ENCODE data around the gene DOCK2. TPM values are rescaled to one million over a fixed set of nuclear protein-coding genes. Genes with fewer than 3 reads are reported as not detected.

The DOCK2 gene
- total RNA-seq (2022; extraction: Qiagen RNA extraction) = 0.84 to 3.5 TPM (median 2.5 TPM) in 5 replicates

GRCh38 chr5:169637085-169637548 is at the start of gene DOCK2:
DOCK2 (plus strand) TSS chr5:169637275; CDS start chr5:169637327, 52 bp downstream.

GRCh38 chr5:169980418-169981053 is 343.5 kb downstream of the DOCK2 start, which contains the start of gene INSYN2B:
INSYN2B (minus strand) TSS chr5:169980495; CDS start chr5:169883898, 96,597 bp downstream.

GRCh38 chr5:170105642-170106611 is 468.9 kb downstream of the DOCK2 start, which contains the start of gene FOXI1:
FOXI1 (plus strand) TSS chr5:170105897; CDS start chr5:170105958, 61 bp downstream.

Other genes with a start within 250 kb of the DOCK2 start
- gene SPDL1, start 53.5 kb upstream of the DOCK2 start, total RNA-seq (2022; extraction: Qiagen RNA extraction) = 55.8 to 73.7 TPM (median 60.7 TPM) in 5 replicates